Thyroid gland (tissue), 4 donors: ENCODE measurements around the gene ING2. TPM values are rescaled to one million over a fixed set of nuclear protein-coding genes. Genes with fewer than 3 reads are reported as not detected.

Experiments
- DNase-seq, 2 donors: peaks; one replicate each; pipeline ENCODE4 v3.0.0-alpha.2; 2019
- H3K27ac ChIP-seq, 3 donors: fragments of 200-600 bp; sonication (generic); 1 replicate in 2 of 3; 2 replicates in 1 of 3; pipeline ENCODE4 v1.5.1; 2016 to 2019; ENCODE audit warnings: mild to moderate bottlenecking in 1 of 3, moderate library complexity in 1 of 3
- H3K27me3 ChIP-seq: fragments of 200-600 bp; sonication (generic); one replicate; pipeline ENCODE4 v1.5.1; 2019
- H3K36me3 ChIP-seq, 2 donors: fragments of 200-600 bp; sonication (generic); one replicate each; pipeline ENCODE4 v1.5.1; 2016 to 2019
- H3K4me1 ChIP-seq, 2 donors: fragments of 200-600 bp; sonication (generic); one replicate each; pipeline ENCODE4 v1.5.1; 2017 to 2019
- H3K4me3 ChIP-seq, 3 donors: fragments of 200-600 bp; sonication (generic); replicated peaks in 1 of 3; 1 replicate in 2 of 3; 2 replicates in 1 of 3; pipeline ENCODE4 v1.5.1; 2016; ENCODE audit warnings: mild to moderate bottlenecking in 1 of 3
- H3K9me3 ChIP-seq: fragments of 200-600 bp; sonication (generic); one replicate; pipeline ENCODE4 v1.5.1; 2017
- POLR2A ChIP-seq, 2 donors: fragments of 450-650 bp; IDR thresholded peaks; one replicate each; pipeline ENCODE4 v1.6.1; 2017; ENCODE audit warnings: antibody characterized with exemption in 2 of 2, mild to moderate bottlenecking in 2 of 2, moderate library complexity in 1 of 2
- WGBS, 2 donors: methylation state at CpG; one replicate each; pipeline ENCODE4 v1.1.5; 2017; 5-methylcytosine and 5-hydroxymethylcytosine counted together
- intact Hi-C: fragments of 100-400 bp; cut with DNase I; formaldehyde crosslinking; loops from one replicate; pipeline ENCODE4 v1.15.1; 2023
- total RNA-seq, 4 donors: library from RNA; depleted of rRNA; stranded (reverse); fragments of >200 nt; gene quantifications; one replicate each; pipeline ENCODE4 v1.2.3, GENCODE V29; 2016
- TF ChIP-seq, protein P1 (sequence below), 6 experiments: fragments of 200-600 bp in 3 of 6; fragments of 450-650 bp in 3 of 6; sonication (generic) in 3 of 6; IDR thresholded peaks; one replicate each; pipeline ENCODE4 v1.5.1; 2016 to 2019; ENCODE audit warnings: antibody characterized with exemption in 6 of 6, mild to moderate bottlenecking in 2 of 6, inconsistent platforms in 1 of 6, moderate library complexity in 1 of 6

ING2 gene
- total RNA-seq, 4 donors from 2014 or later: 17.2 to 21.4 (median 18.8) TPM

DNA sequence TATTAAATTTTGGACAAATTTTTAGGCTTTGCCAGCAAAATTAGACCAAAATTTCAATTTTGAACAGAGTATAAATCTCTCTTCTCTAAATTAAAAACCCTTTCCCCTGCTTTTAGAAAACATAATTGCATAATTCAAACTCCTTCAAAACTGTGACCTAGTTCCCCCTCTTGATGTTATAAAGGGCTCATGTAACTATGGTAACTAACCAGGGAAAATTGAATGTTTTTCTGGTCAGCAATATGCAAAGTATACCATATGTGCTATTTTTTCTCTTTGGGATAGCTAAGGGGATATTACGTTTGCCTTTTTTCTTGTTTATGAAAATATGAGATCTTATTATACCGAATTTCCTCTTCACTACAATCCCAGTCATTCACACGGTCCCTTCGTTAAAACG lies 5.1 kb upstream of the ING2 start:
- intact Hi-C loops: loop anchor here (10.0 kb wide), 1 partner anchor 155 kb away; the partner anchor contains the start of genes RWDD4 and TRAPPC11
- TF ChIP-seq, protein P1, sequence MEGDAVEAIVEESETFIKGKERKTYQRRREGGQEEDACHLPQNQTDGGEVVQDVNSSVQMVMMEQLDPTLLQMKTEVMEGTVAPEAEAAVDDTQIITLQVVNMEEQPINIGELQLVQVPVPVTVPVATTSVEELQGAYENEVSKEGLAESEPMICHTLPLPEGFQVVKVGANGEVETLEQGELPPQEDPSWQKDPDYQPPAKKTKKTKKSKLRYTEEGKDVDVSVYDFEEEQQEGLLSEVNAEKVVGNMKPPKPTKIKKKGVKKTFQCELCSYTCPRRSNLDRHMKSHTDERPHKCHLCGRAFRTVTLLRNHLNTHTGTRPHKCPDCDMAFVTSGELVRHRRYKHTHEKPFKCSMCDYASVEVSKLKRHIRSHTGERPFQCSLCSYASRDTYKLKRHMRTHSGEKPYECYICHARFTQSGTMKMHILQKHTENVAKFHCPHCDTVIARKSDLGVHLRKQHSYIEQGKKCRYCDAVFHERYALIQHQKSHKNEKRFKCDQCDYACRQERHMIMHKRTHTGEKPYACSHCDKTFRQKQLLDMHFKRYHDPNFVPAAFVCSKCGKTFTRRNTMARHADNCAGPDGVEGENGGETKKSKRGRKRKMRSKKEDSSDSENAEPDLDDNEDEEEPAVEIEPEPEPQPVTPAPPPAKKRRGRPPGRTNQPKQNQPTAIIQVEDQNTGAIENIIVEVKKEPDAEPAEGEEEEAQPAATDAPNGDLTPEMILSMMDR (IDR thresholded peaks at IDR 0.05): no peak
- no peak for TF ChIP-seq POLR2A (IDR thresholded peaks at IDR 0.05)
- H3K36me3 ChIP-seq: no peaks in the 10 kb centered on the region
- no peaks in the 10 kb centered on the region for H3K9me3 ChIP-seq
- 81 to 83% methylated on average over 5 of the region's 5 CpGs for WGBS, 2 donors
- peaks cover 0 to 7% of the 10 kb centered on the region in 2 donors for H3K4me1 ChIP-seq
- no peak overlapping the region for H3K4me3 ChIP-seq
- DNase-seq: no peak
- no peaks in the 10 kb centered on the region for H3K27me3 ChIP-seq
- H3K27ac ChIP-seq: no peak overlapping the region

DNA sequence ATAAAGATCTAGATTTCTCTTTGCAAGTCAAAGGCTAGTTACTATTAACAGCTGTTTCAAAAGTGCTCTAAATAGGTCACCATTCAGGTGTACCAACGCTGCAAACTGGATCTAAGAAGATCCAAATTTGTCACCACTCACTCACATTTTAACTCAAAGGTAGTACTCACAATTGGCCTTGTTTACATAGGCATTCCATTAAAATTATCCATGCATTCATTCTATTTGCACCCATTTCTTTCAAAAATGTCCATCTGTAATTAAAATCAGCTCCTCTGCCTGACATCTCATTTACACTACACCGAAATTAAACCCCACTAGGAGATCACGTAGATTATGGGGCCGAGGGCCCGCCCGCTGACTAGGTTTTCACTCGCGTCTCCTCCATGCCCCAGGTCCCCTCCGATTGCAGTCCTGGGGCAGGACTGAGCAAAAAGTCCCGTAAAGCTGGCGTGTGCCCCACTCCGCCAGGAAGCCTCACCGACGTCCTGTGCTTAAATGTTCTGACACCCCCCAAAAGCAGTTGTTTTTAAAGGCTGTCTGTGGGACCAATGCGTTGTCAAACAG lies 1.3 kb upstream of the ING2 start:
- peaks cover 5 to 15% of the 10 kb centered on the region in 2 donors for H3K4me1 ChIP-seq
- peak overlapping the region; percentile 9 to 85 (median 67) for H3K4me3 ChIP-seq
- TF ChIP-seq, protein P1 (IDR thresholded peaks at IDR 0.05): no peak
- no peak for TF ChIP-seq POLR2A (IDR thresholded peaks at IDR 0.05)
- no peaks in the 10 kb centered on the region for H3K9me3 ChIP-seq
- no peak for DNase-seq
- H3K36me3 ChIP-seq: no peaks in the 10 kb centered on the region
- peak overlapping the region; percentile 78 to 98 (median 84) for H3K27ac ChIP-seq
- WGBS, 2 donors: 1 to 3% methylated on average over 15 of the region's 15 CpGs
- intact Hi-C loops: loop anchor here (10.0 kb wide), 1 partner anchor 151 kb away; the partner anchor contains the start of genes RWDD4 and TRAPPC11
- no peaks in the 10 kb centered on the region for H3K27me3 ChIP-seq

DNA sequence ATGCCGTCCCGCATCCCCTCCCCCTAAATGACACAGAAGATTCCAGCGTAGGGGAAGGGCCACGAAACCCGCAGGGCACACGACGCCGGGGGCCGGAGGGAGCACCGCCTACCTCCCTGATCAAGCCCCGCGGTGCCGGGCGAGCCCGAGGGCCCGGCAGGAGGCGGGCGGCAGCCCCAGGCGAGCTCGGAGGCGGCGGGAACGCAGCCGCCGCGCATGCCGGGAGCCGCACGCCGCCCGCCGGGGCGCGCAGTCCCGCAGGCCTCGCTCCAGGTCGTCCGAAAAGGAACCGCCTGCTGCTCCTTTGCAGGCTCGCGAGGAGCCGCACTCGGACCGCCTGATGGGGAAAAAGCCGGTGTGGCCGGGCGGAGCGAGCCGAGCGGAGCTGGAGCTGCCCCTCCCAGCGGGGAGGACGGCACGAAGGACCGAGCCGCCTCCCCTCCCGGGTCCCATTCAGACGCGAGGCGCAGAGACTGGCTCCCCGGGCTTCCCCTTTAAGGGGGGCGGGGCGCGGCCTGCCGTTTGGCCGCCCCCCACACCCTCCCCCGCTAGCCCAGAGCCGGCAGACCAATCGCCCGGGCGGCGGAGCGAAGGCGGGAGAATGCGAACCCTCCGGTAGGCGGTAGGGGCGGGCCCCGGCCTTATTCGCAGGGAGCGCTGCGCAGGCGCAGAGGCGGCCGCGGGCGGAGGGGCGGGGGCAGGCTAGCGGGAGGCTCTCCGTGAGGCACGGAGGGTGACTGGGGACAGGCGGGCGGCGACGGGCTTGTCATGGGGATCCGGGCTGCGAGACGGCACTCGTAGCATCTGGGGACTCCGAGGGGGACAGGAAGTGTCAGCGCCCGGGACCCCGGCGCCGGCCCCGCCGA lies 561 bp upstream of the ING2 start:
- WGBS, 2 donors: 0 to 1% methylated on average over 3 to 25 of the region's 106 CpGs
- TF ChIP-seq, protein P1 (IDR thresholded peaks at IDR 0.05): peak in 2 of 6 experiments; percentile 52 to 70
- peak in 1 of 2 donors; percentile 80 for TF ChIP-seq POLR2A (IDR thresholded peaks at IDR 0.05)
- H3K4me3 ChIP-seq: peak overlapping the region; percentile 84 to 97 (median 85)
- intact Hi-C loops: loop anchor here (10.0 kb wide), 1 partner anchor 151 kb away; the partner anchor contains the start of genes RWDD4 and TRAPPC11
- peak overlapping the region; percentile 97 to 98 (median 98) for H3K27ac ChIP-seq
- no peaks in the 10 kb centered on the region for H3K9me3 ChIP-seq
- peaks cover 5 to 15% of the 10 kb centered on the region in 2 donors for H3K4me1 ChIP-seq
- no peaks in the 10 kb centered on the region for H3K36me3 ChIP-seq
- DNase-seq: peak; percentile 100
- no peaks in the 10 kb centered on the region for H3K27me3 ChIP-seq

DNA sequence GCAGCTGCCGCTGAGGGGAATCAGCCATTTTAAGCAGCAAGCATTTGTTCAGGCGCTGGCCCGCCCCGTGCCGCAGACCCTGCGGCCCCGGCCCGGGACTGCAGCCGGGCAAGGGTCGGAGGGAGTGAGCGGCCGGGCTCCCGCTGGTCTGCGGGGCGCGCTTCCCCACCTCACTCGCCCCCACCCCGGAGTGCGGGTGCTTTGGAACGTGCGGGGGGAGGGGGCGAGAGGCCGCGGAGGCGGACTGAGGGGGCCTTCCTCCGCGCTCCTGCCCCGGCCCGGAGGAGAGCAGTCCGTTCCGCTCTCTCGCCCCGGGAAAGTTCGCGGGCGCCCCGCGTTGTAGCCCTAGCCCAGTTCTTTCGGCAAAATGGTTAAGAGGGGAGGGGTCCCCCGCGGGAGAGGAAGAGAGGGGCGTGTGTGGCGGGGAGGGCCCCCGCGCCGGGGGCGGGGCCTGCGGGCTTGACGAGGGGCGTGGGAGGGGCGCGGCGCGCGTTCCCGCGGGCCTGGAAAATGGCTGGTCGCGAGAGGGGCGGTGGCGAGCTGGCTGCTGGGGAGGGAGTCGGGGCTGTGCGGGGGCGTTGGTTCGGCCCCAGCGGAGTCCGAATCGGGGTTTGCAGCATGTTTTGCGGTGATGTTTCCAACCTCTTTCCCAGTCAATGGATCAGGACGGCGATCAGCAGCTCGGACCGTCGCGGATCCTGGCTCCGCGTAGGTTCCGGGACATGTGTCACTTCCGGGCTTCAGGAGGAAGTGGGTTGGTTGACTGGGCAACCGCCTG lies 942 bp downstream of the ING2 start:
- peaks cover 0 to 6% of the 10 kb centered on the region in 2 donors for H3K36me3 ChIP-seq
- no peaks in the 10 kb centered on the region for H3K9me3 ChIP-seq
- peak overlapping the region; percentile 97 to 98 (median 98) for H3K27ac ChIP-seq
- intact Hi-C loops: loop anchor here (10.0 kb wide), 1 partner anchor 149 kb away; the partner anchor contains the start of genes RWDD4 and TRAPPC11
- 0% methylated on average over 1 to 23 of the region's 80 CpGs for WGBS, 2 donors
- TF ChIP-seq POLR2A (IDR thresholded peaks at IDR 0.05): peak in 1 of 2 donors; percentile 84
- TF ChIP-seq, protein P1 (IDR thresholded peaks at IDR 0.05): peak in 1 of 6 experiments; percentile 2
- DNase-seq: peak; percentile 86 to 91
- H3K27me3 ChIP-seq: no peaks in the 10 kb centered on the region
- peaks cover 5 to 15% of the 10 kb centered on the region in 2 donors for H3K4me1 ChIP-seq
- H3K4me3 ChIP-seq: peak overlapping the region; percentile 84 to 97 (median 85)
